AG20443 (cell line): Measurements from ENCODE around the gene APH1B.
"Not testable (repeated sequence)": the region's sequence is repeated elsewhere in the genome, so short reads cannot be mapped to it uniquely, and the experiment has no call there.

Experiments used
- DNase-seq: peaks from one replicate; pipeline ENCODE4 v3.0.0; 2012; ENCODE audit warnings: low spot score, mixed read lengths

Gene APH1B

DNA sequence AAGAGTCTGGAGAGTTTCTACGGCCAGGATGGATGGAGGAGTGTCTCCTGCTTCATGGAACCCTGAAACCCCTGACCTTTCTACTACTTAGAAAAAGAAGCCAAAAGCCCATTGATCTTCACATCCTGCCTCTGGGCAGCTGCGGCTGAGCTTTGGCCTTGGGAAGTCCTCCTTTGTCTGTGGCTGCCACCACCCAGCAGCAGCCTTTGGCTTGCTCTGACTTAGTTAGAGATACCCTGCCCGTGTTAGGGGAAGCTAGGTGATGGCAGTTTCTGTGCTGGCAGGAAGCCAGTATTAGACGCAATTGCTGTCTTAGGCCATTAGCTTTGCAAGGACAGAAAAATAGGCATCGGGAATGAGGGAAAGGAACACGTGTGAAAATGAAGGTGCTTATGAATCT, 18.8 kb downstream of the APH1B start:
- no peak for DNase-seq

DNA sequence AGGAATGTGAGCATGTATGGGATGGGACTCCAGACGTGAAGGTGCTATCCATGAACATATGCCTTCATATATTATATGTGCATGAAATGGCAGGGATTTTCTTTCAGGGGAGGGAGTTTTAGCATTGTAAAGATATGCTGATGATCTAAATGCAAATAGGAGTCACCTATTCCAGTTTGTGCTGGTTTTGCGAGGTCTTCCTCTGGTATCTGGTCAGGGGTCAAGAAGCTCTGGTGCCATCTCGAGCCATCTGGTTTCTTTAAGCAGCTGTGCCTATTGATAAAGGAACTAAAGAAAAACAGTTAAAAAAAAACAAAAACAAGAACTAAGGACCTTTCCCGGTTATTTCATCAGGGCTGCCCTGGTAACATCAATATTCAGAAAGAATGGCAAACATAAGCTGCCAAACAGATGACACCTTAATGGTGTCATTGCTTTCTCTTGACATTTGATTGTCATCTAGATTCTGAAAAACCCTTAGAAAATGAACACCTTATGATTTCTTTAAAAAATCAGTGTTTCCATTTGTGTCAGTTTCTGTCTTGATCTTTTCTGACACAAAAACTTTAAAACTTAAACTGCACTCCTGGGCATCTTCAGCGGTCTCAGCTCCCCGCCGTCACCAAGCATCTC, 22.7 kb downstream of the APH1B start:
- DNase-seq = no peak

DNA sequence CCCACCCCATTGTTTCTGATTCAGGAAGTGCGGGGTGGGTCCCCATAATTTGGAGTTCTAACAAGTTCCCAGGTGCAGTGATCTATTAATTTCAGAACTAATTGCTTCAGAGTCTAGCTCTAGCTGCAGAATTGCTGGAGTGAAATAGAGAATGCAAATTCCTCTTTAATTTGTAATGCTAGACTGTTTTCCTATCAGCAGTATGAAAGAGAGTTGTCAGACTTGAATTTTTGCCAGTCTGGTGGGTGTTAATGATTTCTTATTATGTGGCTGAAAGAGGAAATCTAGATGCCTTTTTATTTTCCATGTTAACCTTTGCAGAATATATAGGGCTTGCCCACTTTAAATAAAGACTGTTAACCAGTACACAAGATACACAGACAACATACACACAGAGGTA, 23.7 kb downstream of the APH1B start:
- no peak for DNase-seq

DNA sequence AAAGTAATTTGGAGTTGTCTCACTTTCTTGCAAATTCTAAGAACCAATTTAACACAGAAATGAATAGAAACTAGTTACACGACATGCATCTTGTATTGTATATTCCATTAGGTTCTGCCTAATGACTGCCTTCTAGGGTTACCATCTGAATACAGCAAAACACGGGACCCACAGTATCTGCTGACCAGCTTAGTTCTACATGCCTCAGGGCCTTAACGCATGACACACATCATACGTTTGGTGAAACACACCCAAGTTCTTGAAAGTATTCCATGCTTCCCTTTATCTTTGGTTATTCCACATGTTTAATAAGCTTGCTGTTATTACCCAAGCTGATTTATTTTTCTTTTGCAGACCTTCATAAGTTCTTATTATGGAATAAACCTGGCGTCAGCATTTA, 27.9 kb downstream of the APH1B start:
- no peak for DNase-seq

DNA sequence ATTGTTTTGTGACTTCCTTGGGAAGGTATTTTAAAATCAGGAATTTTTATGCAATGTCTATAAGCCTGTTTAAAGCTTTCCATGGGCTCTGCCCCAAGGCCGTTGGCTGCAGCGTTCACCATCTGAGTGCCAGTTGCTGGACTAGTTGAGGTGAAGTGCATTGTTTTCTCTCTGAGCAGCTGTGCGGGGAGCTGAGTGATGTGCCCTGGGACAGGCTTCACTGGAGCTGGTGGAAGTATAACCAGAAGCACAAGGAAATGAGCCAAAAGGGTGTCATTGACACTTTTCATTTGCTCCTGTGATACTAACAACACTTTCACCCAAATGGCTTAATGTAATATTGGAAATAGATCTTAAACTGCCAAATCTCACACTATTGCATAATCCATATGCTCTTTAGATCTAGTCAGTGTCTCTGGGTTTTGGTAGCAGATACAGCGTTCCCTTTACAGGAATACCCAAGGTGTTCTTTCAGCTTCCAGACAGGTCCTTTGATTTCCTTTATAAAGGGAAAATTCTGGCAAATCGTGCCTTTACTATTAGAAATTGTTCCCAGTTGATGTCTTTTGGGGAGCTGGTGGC, 29.2 kb downstream of the APH1B start:
- DNase-seq = no peak

GRCh38 chr15:63308491-63308890, 31.1 kb downstream of the APH1B start:
- no peak for DNase-seq

GRCh38 chr15:63308947-63309346, 31.5 kb downstream of the APH1B start:
- no peak for DNase-seq

GRCh38 chr15:63310646-63311045, 33.2 kb downstream of the APH1B start:
- no peak for DNase-seq

GRCh38 chr15:63312286-63312685, 34.9 kb downstream of the APH1B start:
- no peak for DNase-seq

DNA sequence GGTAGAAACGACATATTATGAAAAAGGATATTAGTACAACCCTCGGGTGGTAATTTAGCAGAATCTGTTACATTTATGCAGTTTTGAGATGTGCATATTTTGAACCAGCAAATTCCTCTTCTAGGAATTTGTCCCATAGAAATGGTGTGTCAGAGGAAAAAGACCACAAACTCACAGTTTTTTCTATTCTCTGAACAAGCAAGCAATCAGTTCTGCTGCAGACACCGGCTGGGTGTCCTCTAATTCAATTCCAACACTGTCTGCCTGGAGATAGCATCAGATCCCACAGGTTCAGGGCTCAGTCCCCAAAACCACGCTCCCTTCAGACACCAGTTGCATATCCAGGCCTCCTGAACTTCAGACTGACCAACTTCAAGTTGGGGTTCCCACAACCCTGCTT, 36.4 kb downstream of the APH1B start:
- DNase-seq = no peak

- no peak for DNase-seq
Measured at GRCh38 chr15:63314409-63314808, 37.0 kb downstream of the APH1B start.

DNA sequence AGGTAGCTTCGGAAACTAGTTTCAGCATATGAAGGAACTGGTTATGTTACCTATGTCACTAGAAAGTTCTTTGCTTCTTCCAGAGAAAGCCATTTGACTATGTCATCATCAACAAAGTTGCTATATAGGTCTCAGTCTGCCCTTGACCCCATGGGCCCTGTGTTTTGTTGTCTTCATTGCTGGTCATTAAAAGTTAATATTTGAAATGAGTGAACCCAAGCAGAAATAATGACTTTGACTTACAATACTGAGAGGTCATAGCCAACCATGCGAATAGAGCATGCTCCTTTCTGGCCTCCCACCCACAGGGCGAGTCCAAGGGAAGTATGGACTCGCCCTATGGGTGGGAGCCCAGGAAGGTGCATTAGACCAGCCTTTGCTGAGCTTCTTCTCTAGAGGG, 40.9 kb downstream of the APH1B start:
- DNase-seq = no peak

- DNase-seq = no peak
Measured at GRCh38 chr15:63319065-63319464, 41.7 kb downstream of the APH1B start.

DNA sequence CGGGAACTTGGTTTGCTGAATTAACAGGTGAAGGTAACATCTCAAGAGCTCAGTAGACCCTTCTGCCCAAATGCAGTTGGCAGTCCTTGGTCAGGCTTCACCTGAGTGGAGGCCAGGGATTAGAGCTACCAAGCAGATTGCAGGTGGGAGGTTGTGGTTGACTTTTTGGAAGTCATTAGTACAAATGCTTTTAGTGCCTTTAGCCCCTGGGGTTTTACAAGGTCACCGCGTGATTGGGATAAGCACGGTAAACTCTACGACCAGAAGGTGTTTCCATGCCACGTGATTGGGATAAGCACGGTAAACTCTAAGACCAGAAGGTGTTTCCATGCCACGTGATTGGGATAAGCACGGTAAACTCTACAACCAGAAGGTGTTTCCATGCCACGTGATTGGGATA, 43.0 kb downstream of the APH1B start:
- not testable (repeated sequence) for DNase-seq

GRCh38 chr15:63320981-63321380, 43.6 kb downstream of the APH1B start:
- not testable (repeated sequence) for DNase-seq

DNA sequence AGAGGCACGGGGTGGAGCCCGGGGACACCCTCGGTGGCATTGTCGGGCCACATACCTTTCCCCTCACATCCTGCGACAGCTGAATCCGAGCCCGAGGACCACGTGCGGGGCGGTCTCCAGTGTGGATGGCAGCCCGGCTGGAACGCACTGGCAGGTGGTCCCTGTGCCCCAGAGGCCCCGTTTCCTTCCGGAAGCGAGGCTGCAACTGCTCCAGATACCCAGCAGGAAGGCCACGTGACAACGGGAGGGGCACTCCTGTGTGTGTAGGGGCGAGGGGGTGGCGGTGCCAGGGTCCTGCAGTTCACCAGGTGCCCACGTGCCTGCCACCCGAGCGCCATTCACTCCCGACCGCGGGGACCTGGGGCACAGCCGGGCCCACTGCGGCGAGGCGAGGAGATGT, 44.1 kb downstream of the APH1B start:
- no peak for DNase-seq

- DNase-seq = peak; percentile 46
Measured at GRCh38 chr15:63322541-63322940, 45.1 kb downstream of the APH1B start.

GRCh38 chr15:63323798-63324563, 46.6 kb downstream of the APH1B start:
- DNase-seq = peak; percentile 33

DNA sequence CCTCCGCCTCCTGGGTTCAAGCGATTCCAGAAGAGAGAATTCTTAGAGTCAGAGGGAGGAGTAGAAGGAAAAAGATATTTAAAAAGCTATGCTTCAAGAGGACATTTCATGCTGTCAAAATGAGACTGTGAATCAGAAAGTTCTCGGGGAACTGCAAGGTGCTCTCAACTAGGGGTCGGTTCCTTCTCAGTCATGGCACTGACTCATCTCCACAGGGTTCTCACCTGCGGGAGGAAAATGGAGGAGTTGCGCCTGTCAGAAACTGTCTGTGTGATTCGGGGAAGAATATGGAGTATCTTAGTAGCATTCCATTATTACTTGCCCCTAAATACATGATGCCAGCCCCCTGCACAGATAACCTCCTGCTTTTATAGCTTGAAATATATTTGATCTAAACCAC, 47.4 kb downstream of the APH1B start:
- no peak for DNase-seq

DNA sequence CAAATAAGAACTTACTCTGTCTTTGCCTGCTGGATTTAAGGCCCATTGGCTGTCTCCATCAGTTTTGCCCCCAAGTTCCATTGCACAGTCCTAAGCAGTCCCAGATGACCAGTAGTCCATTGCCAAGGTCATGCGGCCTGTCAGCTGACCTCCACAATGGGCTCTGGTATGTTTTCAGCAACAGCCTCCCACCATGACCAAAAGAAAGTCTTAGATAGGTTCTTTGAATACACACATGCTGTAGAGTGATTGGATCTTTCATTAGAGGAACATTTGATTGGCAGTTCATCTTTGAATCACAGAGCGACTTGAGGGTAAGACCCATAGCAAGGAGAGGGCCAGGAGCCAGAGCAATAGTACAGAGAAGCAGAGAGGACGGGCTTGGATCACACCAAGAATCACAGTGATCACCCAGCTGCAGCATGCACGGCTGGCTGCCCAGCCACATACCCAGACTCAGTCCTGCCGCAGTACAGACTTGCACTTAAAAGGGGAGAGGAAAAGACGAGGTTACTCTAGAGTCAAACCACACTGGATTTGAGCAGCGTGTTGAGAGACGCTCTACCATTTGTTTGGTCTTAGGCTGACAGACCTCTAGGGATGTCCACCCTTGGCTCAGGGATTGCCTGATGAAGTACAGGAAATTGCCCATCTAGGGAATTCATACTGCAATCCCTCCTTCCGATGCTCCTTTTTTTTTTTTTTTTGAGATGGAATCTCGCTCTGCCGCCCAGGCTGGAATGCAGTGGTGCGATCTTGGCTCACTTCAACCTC, 50.4 kb downstream of the APH1B start:
- no peak for DNase-seq

GRCh38 chr15:63329567-63330350, 52.4 kb downstream of the APH1B start:
- DNase-seq = no peak

- DNase-seq = no peak
Measured at GRCh38 chr15:63330926-63331325, 53.5 kb downstream of the APH1B start.
